Subcutaneous adipose tissue (tissue), 4 donors: ENCODE measurements around the gene TMIGD3. TPM values are rescaled to one million over a fixed set of nuclear protein-coding genes. Genes with fewer than 3 reads are reported as not detected.

Experiments used
- total RNA-seq, 4 donors: library from RNA; depleted of rRNA; stranded (reverse); fragments of >200 nt; gene quantifications; one replicate each; pipeline ENCODE4 v1.1.0, GENCODE V29; 2016
- TF ChIP-seq, protein P1 (sequence below): fragments of 450-650 bp; IDR thresholded peaks from one replicate; pipeline ENCODE4 v1.5.1; 2016; ENCODE audit warnings: low read depth, mild to moderate bottlenecking, control low read depth, antibody characterized with exemption, moderate library complexity

TMIGD3 gene
- total RNA-seq, 4 donors from 2014 or later = 1.9 to 34.7 (median 9.4) TPM

- TF ChIP-seq, protein P1, sequence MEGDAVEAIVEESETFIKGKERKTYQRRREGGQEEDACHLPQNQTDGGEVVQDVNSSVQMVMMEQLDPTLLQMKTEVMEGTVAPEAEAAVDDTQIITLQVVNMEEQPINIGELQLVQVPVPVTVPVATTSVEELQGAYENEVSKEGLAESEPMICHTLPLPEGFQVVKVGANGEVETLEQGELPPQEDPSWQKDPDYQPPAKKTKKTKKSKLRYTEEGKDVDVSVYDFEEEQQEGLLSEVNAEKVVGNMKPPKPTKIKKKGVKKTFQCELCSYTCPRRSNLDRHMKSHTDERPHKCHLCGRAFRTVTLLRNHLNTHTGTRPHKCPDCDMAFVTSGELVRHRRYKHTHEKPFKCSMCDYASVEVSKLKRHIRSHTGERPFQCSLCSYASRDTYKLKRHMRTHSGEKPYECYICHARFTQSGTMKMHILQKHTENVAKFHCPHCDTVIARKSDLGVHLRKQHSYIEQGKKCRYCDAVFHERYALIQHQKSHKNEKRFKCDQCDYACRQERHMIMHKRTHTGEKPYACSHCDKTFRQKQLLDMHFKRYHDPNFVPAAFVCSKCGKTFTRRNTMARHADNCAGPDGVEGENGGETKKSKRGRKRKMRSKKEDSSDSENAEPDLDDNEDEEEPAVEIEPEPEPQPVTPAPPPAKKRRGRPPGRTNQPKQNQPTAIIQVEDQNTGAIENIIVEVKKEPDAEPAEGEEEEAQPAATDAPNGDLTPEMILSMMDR = no peak
These were observed 35.1 kb upstream of the TMIGD3 start for GRCh38 chr1:111538343-111539025.

- TF ChIP-seq, protein P1 = no peak
These were observed 32.1 kb upstream of the TMIGD3 start for GRCh38 chr1:111535256-111536191.

DNA sequence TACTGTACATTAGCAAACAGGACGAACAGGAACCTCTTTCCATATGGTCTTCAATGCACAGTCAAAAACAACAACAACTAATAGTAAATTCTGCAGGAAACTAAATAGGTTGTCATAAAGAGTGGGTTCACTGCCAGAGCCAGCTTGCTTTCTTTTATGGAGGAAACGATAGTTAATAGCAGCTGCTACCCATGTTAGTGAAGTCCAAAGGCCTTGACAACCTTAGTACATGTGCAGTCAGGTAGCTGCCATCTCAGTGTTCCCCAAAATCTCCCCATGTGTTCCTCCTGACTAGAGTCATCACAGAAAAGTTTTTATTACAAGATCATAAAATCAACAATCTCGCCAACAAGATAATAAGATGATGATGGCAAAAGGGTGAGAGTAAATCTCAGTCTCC is 16.6 kb upstream of the TMIGD3 start:
- TF ChIP-seq, protein P1 = no peak

DNA sequence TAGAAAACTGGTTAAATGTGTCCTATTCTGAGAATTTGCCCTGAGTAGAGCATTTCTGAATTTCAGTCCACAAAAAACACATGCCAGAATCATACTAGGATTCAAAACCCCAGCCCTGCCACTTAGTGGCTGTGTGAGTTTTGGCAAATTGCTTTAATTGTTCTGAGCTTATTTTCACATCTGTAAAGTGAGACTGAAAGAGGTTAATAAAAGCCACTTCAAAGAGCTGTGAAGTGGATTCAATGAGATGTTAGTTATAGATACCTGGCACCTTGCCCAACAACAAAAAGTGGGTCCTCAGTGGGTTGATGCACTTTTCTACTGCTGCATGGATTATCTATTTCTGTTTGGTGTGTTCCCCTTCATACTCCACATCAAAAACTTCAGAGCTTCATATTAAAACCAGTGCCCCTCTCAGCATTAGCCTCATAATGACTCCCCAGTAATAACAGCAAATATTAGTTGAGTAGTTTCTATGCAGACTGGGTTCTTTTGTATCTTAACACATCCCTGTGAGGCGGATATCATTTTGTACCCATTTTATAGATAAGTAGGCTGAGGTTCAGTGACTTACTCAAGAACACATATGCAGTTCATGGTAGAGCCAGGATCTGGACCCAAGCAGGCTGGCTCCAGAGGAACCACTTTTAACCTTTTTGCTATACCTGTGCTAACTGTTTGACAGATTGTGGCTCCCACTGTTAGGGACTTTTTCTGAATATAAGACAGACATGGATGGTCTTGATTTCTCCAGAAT is 14.2 kb upstream of the TMIGD3 start:
- TF ChIP-seq, protein P1 = no peak

DNA sequence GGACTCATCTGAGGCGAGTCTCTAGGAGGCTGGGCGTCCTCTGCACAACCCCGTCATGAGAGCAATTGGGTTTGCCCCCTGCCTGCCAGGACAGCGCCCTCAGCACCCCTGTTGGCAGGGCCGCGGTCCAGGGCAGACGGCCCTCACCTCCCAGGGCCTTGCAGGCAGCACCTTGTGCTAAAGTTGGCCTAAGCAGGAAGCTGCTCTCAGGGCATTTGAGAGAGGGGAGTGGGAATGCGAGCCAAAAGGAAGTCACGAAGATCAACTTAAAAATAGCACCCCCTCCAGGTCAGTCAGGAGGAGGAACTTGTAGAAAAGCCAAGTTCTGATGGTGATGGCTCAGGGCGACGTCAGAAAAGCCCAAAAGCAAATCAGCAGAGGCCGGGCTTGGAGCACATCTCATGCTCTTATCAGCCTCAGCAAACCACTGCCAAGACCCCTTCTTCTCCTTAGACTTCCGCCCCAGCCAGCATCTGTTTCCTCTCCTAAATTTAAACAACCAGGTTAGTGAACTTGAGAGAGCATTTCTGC is 12.6 kb upstream of the TMIGD3 start:
- TF ChIP-seq, protein P1 = no peak

GRCh38 chr1:111515291-111516004 is 12.0 kb upstream of the TMIGD3 start:
- TF ChIP-seq, protein P1 = no peak
